ENCODE measurements around the gene KLF2.

DNA sequence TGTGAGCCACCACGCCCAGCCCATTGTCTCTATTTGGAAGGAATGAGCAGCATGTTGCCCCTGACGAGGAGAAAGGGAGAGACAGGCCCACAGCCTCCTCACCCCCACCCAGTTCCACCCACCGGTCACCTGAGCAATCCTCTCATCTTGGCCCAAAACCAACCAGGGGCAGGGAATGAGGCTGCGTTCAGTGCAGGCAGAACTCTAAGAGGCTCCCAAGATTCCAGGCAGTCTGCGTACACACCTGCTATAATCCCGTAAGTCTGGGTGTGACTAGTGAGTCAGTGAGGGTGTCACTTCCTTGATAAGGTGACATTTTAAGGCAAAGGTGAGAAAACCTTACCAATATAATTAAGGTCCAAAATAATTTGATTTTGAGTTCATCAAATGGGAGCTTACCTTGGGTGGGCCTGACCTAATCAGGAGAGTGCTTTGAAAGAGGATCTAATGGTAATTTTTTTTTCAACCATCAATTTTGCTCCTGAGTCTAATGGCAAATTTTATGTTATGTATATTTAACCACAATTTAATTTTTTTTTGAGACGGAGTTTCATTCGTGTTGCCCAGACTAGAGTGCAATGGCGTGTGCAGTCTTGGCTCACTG, 26.9 kb upstream of the KLF2 start:
- TF ChIP-seq, protein P1, sequence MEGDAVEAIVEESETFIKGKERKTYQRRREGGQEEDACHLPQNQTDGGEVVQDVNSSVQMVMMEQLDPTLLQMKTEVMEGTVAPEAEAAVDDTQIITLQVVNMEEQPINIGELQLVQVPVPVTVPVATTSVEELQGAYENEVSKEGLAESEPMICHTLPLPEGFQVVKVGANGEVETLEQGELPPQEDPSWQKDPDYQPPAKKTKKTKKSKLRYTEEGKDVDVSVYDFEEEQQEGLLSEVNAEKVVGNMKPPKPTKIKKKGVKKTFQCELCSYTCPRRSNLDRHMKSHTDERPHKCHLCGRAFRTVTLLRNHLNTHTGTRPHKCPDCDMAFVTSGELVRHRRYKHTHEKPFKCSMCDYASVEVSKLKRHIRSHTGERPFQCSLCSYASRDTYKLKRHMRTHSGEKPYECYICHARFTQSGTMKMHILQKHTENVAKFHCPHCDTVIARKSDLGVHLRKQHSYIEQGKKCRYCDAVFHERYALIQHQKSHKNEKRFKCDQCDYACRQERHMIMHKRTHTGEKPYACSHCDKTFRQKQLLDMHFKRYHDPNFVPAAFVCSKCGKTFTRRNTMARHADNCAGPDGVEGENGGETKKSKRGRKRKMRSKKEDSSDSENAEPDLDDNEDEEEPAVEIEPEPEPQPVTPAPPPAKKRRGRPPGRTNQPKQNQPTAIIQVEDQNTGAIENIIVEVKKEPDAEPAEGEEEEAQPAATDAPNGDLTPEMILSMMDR (IDR thresholded peaks at IDR 0.05) = no peak
- no peak for TF ChIP-seq POLR2A (IDR thresholded peaks at IDR 0.05)
